A549 (cell line): Measurements from ENCODE around the gene TMEM18. TPM values are rescaled to one million over a fixed set of nuclear protein-coding genes. Genes with fewer than 3 reads are reported as not detected.

ENCODE experiments used
- ATAC-seq, 2 experiments: fragments of 200-7000 bp in 1 of 2; fragments of >200 bp in 1 of 2; cut with Nextera tagmentation in 1 of 2; cut with Tn5 transposase in 1 of 2; 3 replicates each; pipeline versions ENCODE4 v1.8.0 to v1.9.1; 2018 to 2020; ENCODE audit warnings: mild to moderate bottlenecking in 1 of 2, moderate library complexity in 1 of 2
- CTCF ChIA-PET: fragments of 300-600 bp; sonication (Branson Sonifier 250); formaldehyde crosslinking; extraction: SDS; loops from one replicate; lab custom pipeline; 2021; ENCODE audit warnings: antibody characterized with exemption, inconsistent platforms; lab: Yijun Ruan, JAX
- POLR2A ChIA-PET: fragments of 350-600 bp; formaldehyde crosslinking; extraction: SDS; loops from one replicate; lab custom pipeline; 2021; ENCODE audit warnings: antibody characterized with exemption, inconsistent platforms; lab: Yijun Ruan, JAX
- DNase-seq, 2 experiments: peaks; one replicate each; pipeline versions ENCODE4 v3.0.0 to v3.0.0-alpha.2; 2011 to 2016; ENCODE audit warnings: low read depth in 1 of 2, low spot score in 1 of 2
- FAIRE-seq: peaks from 2 replicates; lab custom pipeline; 2011; peaks lifted over from hg19 to GRCh38; lab: Jason Lieb, UNC
- H3K27ac ChIP-seq, 2 experiments: fragments of >200 bp; sonication (Bioruptor Twin); formaldehyde crosslinking; 3 replicates each; pipeline ENCODE4 v1.5.1; 2016 to 2017
- H3K4me1 ChIP-seq: fragments of >200 bp; sonication (Bioruptor Twin); formaldehyde crosslinking; 3 replicates; pipeline ENCODE4 v1.6.1; 2016
- H3K4me2 ChIP-seq: fragments of >200 bp; sonication (Bioruptor Twin); formaldehyde crosslinking; 3 replicates; pipeline ENCODE4 v1.6.1; 2016
- H3K4me3 ChIP-seq: fragments of >200 bp; sonication (Bioruptor Twin); formaldehyde crosslinking; 3 replicates; pipeline ENCODE4 v1.5.1; 2016
- H3K9me3 ChIP-seq: fragments of >200 bp; sonication (Bioruptor Twin); formaldehyde crosslinking; 3 replicates; pipeline ENCODE4 v1.6.1; 2016
- BHLHE40 ChIP-seq: IDR thresholded peaks from 2 replicates; pipeline ENCODE4 v1.6.1; 2012; ENCODE audit warnings: low read depth, low read length, inconsistent platforms
- CHD4 ChIP-seq: fragments of 200-600 bp; sonication (generic); IDR thresholded peaks from 2 replicates; pipeline ENCODE4 v1.6.1; 2016; ENCODE audit warnings: antibody characterized with exemption, mild to moderate bottlenecking, borderline replicate concordance
- ESRRA ChIP-seq: fragments of 150-350 bp; IDR thresholded peaks from 2 replicates; pipeline ENCODE4 v1.6.1; 2014; ENCODE audit warnings: mild to moderate bottlenecking, low read length, borderline replicate concordance
- FOSL2 ChIP-seq, 2 experiments: fragments of 450-650 bp in 1 of 2; fragments of >200 bp in 1 of 2; sonication (Bioruptor Twin) in 1 of 2; formaldehyde crosslinking; IDR thresholded peaks; 2 replicates each; pipeline versions ENCODE4 v1.5.0 to v1.6.1; 2016 to 2020; ENCODE audit warnings: mild to moderate bottlenecking in 1 of 2, moderate library complexity in 1 of 2
- FOXS1 ChIP-seq: fragments of 250-450 bp; sonication (Bioruptor Pico); IDR thresholded peaks from 2 replicates; pipeline ENCODE4 v1.5.0; 2020; ENCODE audit warnings: mild to moderate bottlenecking, moderate library complexity
- HEYL ChIP-seq: fragments of 250-450 bp; sonication (Bioruptor Pico); IDR thresholded peaks from 2 replicates; pipeline ENCODE4 v1.8.0; 2021; ENCODE audit warnings: mild to moderate bottlenecking, moderate library complexity
- JUNB ChIP-seq: fragments of >200 bp; sonication (Bioruptor Twin); formaldehyde crosslinking; IDR thresholded peaks from 2 replicates; pipeline ENCODE4 v1.6.1; 2016
- KDM1A ChIP-seq: fragments of 200-600 bp; sonication (generic); IDR thresholded peaks from 2 replicates; pipeline ENCODE4 v1.6.1; 2016; ENCODE audit warnings: low read depth, mild to moderate bottlenecking
- KDM5A ChIP-seq: fragments of 200-600 bp; sonication (generic); IDR thresholded peaks from 2 replicates; pipeline ENCODE4 v1.6.1; 2016; ENCODE audit warnings: antibody characterized with exemption, mild to moderate bottlenecking
- MAFK ChIP-seq: fragments of 450-650 bp; IDR thresholded peaks from 2 replicates; pipeline ENCODE4 v1.6.1; 2014; ENCODE audit not compliant: partially characterized antibody
- MAZ ChIP-seq: fragments of 150-350 bp; IDR thresholded peaks from 2 replicates; pipeline ENCODE4 v1.6.1; 2014; ENCODE audit warnings: antibody characterized with exemption, low read depth, low read length, borderline replicate concordance
- PHF8 ChIP-seq: fragments of 200-600 bp; sonication (generic); IDR thresholded peaks from 2 replicates; pipeline ENCODE4 v1.6.1; 2016; ENCODE audit warnings: low read depth, mild to moderate bottlenecking, antibody characterized with exemption, moderate library complexity, borderline replicate concordance
- POLR2A ChIP-seq: IDR thresholded peaks from 2 replicates; pipeline ENCODE4 v1.6.1; 2012; ENCODE audit warnings: mild to moderate bottlenecking, low read length
- RAD21 ChIP-seq, 2 experiments: fragments of >200 bp in 1 of 2; sonication (Bioruptor Twin) in 1 of 2; formaldehyde crosslinking in 1 of 2; IDR thresholded peaks in 1 of 2; conservative IDR thresholded peaks in 1 of 2; 2 replicates in 1 of 2; 3 replicates in 1 of 2; pipeline ENCODE4 v1.6.1; 2012 to 2018; ENCODE audit warnings: inconsistent platforms in 1 of 2
- RCOR1 ChIP-seq: fragments of 150-350 bp; IDR thresholded peaks from 2 replicates; pipeline ENCODE4 v1.6.1; 2014; ENCODE audit warnings: antibody characterized with exemption, low read length, low read depth
- SREBF2 ChIP-seq: fragments of 450-650 bp; IDR thresholded peaks from 2 replicates; pipeline ENCODE4 v1.6.1; 2014; ENCODE audit warnings: mild to moderate bottlenecking, moderate library complexity
- WGBS: methylation state at CpG from one replicate; pipeline ENCODE4 v1.1.6; 2017; ENCODE audit errors: missing lambda C conversion rate; 5-methylcytosine and 5-hydroxymethylcytosine counted together
- polyA plus RNA-seq, 4 experiments: library from polyadenylated mRNA; depleted of rRNA in 3 of 4; stranded (reverse); fragments of >200 nt; fragmentation: RNase III in 1 of 4; extraction: RNeasy Plus Mini Kit Qiagen cat#74134 plus additional on column Dnase treatment in 1 of 4; gene quantifications; 2 replicates in 3 of 4; 3 replicates in 1 of 4; pipeline ENCODE4 v1.2.3, GENCODE V29; 2011 to 2017
- TF ChIP-seq, protein P1 (sequence below): fragments of 250-450 bp; sonication (Bioruptor Pico); IDR thresholded peaks from 2 replicates; pipeline ENCODE4 v1.5.0; 2020; ENCODE audit warnings: low read depth, mild to moderate bottlenecking, moderate library complexity
- TF ChIP-seq, protein P2 (sequence below): fragments of >200 bp; sonication (Bioruptor Twin); formaldehyde crosslinking; IDR thresholded peaks from 3 replicates; pipeline ENCODE4 v1.6.1; 2016
- TF ChIP-seq, protein P3 (sequence below): fragments of 450-650 bp; IDR thresholded peaks from 2 replicates; pipeline ENCODE4 v1.6.1; 2014; ENCODE audit warnings: antibody characterized with exemption
- TF ChIP-seq, protein P4 (sequence below): IDR thresholded peaks from 2 replicates; pipeline ENCODE4 v1.6.1; 2012

The TMEM18 gene
- polyA plus RNA-seq, 2 of the 4 experiments (the other 2 are of a cell fraction): 35.6 to 75.0 TPM

DNA sequence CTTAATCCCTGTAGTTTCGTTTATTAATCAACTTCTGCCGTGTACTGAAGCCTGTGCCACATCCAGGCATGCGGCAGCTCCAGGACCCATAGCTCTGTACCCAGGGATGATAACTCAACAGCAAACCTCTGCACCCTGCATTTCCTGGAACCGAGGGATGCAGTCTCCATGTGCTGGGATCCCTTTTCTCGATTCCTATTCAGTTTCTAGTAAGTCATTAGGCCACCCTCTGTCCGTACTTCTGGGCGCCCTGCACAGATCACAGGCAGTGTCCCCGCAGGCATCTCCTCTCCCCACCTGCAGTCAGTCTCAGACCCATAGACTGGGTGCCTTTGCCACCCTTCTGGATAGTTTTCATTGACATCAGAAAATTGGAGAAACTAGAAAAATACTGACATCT, 18.8 kb downstream of the TMEM18 start:
- peaks cover 5% of the 10 kb centered on the region; the same call in 2 of the 3 replicates for H3K9me3 ChIP-seq
- no peak overlapping the region for H3K4me2 ChIP-seq
- H3K27ac ChIP-seq: no peak overlapping the region
- ATAC-seq: no peak
- ChIA-PET POLR2A (no interaction called here), CTCF (interaction anchor here (0.8 kb wide), 1 partner anchor 447 kb away, joined by 4 read pairs; no protein-coding TSS in a partner anchor)
- WGBS: 40% methylated on average over 8 of the region's 8 CpGs
- no peaks in the 10 kb centered on the region for H3K4me1 ChIP-seq
- no peak for FAIRE-seq
- no peak overlapping the region for H3K4me3 ChIP-seq
- TF ChIP-seq POLR2A (no peak), PHF8 (no peak), BHLHE40 (no peak), MAFK (no peak), MAZ (no peak), CHD4 (no peak), ESRRA (no peak), HEYL (CRISPR knock-in tag) (no peak), KDM5A (no peak), RAD21 (conservative IDR thresholded peaks at IDR 0.05 in 1 of 2, IDR thresholded peaks at IDR 0.05 in 1 of 2) (no peak), FOSL2 (IDR thresholded peaks at IDR 0.05) (no peak), FOSL2 (CRISPR knock-in tag; IDR thresholded peaks at IDR 0.05) (no peak)
- TF ChIP-seq, protein P1, sequence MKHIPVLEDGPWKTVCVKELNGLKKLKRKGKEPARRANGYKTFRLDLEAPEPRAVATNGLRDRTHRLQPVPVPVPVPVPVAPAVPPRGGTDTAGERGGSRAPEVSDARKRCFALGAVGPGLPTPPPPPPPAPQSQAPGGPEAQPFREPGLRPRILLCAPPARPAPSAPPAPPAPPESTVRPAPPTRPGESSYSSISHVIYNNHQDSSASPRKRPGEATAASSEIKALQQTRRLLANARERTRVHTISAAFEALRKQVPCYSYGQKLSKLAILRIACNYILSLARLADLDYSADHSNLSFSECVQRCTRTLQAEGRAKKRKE (CRISPR knock-in tag): no peak
- TF ChIP-seq, protein P2, sequence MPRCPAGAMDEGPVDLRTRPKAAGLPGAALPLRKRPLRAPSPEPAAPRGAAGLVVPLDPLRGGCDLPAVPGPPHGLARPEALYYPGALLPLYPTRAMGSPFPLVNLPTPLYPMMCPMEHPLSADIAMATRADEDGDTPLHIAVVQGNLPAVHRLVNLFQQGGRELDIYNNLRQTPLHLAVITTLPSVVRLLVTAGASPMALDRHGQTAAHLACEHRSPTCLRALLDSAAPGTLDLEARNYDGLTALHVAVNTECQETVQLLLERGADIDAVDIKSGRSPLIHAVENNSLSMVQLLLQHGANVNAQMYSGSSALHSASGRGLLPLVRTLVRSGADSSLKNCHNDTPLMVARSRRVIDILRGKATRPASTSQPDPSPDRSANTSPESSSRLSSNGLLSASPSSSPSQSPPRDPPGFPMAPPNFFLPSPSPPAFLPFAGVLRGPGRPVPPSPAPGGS: no peak
- TF ChIP-seq, protein P3, sequence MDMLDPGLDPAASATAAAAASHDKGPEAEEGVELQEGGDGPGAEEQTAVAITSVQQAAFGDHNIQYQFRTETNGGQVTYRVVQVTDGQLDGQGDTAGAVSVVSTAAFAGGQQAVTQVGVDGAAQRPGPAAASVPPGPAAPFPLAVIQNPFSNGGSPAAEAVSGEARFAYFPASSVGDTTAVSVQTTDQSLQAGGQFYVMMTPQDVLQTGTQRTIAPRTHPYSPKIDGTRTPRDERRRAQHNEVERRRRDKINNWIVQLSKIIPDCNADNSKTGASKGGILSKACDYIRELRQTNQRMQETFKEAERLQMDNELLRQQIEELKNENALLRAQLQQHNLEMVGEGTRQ: no peak
- TF ChIP-seq, protein P4, sequence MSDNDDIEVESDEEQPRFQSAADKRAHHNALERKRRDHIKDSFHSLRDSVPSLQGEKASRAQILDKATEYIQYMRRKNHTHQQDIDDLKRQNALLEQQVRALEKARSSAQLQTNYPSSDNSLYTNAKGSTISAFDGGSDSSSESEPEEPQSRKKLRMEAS: no peak
- no peak for DNase-seq

DNA sequence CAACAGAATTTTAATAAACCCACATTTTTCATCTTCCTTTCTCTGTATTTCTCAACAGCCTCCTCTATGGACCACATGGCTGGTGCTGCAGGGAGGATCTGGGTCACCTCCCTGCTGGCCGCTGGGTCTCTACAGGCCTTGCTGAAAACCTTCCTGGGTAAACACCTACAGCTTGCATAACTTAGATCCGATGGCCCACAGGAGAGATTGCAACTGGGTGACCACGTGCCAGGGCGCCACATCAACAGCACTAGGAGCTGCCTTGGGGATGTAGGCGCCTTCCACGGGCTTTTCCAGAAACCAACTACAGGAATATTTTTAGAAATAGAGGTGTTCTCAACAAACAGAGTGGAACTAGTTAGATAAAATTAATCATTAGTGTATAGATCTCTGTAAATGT, 19.4 kb downstream of the TMEM18 start:
- DNase-seq (no peak), ATAC-seq (no peak), FAIRE-seq (no peak)
- POLR2A ChIA-PET: no interaction called here
- Histone ChIP-seq H3K4me1 (no peaks in the 10 kb centered on the region), H3K4me2 (no peak overlapping the region), H3K9me3 (peaks cover 5% of the 10 kb centered on the region; the same call in 2 of the 3 replicates), H3K4me3 (no peak overlapping the region), H3K27ac (no peak overlapping the region)
- TF ChIP-seq SREBF2 (no peak), RAD21 (conservative IDR thresholded peaks at IDR 0.05 in 1 of 2, IDR thresholded peaks at IDR 0.05 in 1 of 2) (no peak), KDM1A (no peak)
- CTCF ChIA-PET: no interaction called here
- 37% methylated on average over 6 of the region's 6 CpGs for WGBS

DNA sequence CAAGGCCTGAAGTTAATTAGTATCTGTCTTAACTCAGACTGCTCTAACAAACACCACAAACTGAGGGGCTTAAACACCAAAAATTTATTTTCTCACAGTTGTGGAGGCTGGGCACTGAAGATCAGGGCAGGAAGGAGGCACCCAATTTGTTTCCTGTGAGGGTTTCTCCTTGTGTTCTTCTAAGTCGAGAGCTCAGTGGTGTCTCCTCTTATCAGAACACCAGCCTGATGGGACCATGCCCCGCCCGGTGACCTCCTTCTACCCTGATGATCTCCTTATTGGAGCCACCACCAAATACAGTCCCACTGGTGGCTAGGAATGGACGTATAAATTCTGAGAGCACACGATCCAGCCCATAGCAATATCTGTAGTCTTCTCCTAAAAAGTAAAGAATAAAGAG, 20.5 kb downstream of the TMEM18 start:
- H3K4me2 ChIP-seq: no peak overlapping the region
- ATAC-seq (no peak), FAIRE-seq (no peak), DNase-seq (no peak)
- TF ChIP-seq JUNB: no peak
- no peak for TF ChIP-seq RCOR1
- no peak for TF ChIP-seq FOXS1 (CRISPR knock-in tag)
- TF ChIP-seq FOSL2 (IDR thresholded peaks at IDR 0.05): no peak
- no peak for TF ChIP-seq FOSL2 (CRISPR knock-in tag; IDR thresholded peaks at IDR 0.05)
- TF ChIP-seq CHD4: no peak
- TF ChIP-seq BHLHE40: no peak
- peaks cover 3% of the 10 kb centered on the region; the same call in 1 of the 3 replicates for H3K9me3 ChIP-seq
- 19% methylated on average over 5 of the region's 5 CpGs for WGBS
- CTCF ChIA-PET: interaction anchor here (0.7 to 1.9 kb wide), 2 partner anchors 10 to 106 kb away, joined by 3 to 5 read pairs; no protein-coding TSS in a partner anchor
- POLR2A ChIA-PET: no interaction called here
- H3K4me1 ChIP-seq: no peaks in the 10 kb centered on the region
- H3K4me3 ChIP-seq: no peak overlapping the region
- no peak overlapping the region for H3K27ac ChIP-seq
